Sigmoid colon (tissue), 4 donors: Measurements from ENCODE around the gene ZACN.

ENCODE experiments used
- POLR2A ChIP-seq, 2 donors: fragments of 450-650 bp; IDR thresholded peaks; one replicate each; pipeline ENCODE4 v1.6.1; 2016; ENCODE audit warnings: antibody characterized with exemption in 2 of 2, mild to moderate bottlenecking in 2 of 2, moderate library complexity in 2 of 2
- POLR2AphosphoS5 ChIP-seq, 4 donors: sonication (generic); formaldehyde crosslinking; IDR thresholded peaks; one replicate each; pipeline ENCODE4 v1.6.1; 2017; ENCODE audit warnings: antibody characterized with exemption in 4 of 4
- TF ChIP-seq, protein P1 (sequence below), 4 experiments: fragments of 450-650 bp in 3 of 4; fragments of 200-600 bp in 1 of 4; IDR thresholded peaks; one replicate each; pipeline ENCODE4 v1.5.1; 2016 to 2019; ENCODE audit warnings: antibody characterized with exemption in 4 of 4, mild to moderate bottlenecking in 3 of 4, moderate library complexity in 2 of 4

DNA sequence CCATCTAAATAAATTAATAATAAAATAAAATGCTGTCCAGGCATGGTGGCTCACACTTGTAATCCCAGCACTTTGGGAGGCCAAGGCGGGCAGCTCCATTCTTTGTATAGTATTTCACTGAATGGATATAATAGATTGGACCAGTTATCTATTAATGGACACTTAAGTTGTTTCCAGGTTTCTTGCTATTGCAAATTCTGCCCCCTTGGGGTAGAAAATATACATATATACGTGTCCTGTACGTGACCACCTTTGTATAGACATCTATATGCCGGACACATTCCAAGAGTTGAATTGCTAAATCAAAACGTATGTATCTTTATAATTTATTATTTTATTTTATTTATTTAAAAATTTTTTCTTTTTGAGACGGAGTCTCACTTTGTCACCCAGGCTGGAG lies 28.5 kb downstream of the ZACN start:
- TF ChIP-seq POLR2A (IDR thresholded peaks at IDR 0.05) (no peak), POLR2AphosphoS5 (IDR thresholded peaks at IDR 0.05) (no peak)
- TF ChIP-seq, protein P1, sequence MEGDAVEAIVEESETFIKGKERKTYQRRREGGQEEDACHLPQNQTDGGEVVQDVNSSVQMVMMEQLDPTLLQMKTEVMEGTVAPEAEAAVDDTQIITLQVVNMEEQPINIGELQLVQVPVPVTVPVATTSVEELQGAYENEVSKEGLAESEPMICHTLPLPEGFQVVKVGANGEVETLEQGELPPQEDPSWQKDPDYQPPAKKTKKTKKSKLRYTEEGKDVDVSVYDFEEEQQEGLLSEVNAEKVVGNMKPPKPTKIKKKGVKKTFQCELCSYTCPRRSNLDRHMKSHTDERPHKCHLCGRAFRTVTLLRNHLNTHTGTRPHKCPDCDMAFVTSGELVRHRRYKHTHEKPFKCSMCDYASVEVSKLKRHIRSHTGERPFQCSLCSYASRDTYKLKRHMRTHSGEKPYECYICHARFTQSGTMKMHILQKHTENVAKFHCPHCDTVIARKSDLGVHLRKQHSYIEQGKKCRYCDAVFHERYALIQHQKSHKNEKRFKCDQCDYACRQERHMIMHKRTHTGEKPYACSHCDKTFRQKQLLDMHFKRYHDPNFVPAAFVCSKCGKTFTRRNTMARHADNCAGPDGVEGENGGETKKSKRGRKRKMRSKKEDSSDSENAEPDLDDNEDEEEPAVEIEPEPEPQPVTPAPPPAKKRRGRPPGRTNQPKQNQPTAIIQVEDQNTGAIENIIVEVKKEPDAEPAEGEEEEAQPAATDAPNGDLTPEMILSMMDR (IDR thresholded peaks at IDR 0.05) = peak in 1 of 4 experiments; percentile 15
